VCaP (cell line): Measurements from ENCODE around the gene USP4.

Experiments
- H3K27ac ChIP-seq: fragments of 450-650 bp; 2 replicates; pipeline ENCODE4 v1.5.1; 2017
- CTCF ChIP-seq: fragments of 450-650 bp; conservative IDR thresholded peaks from 2 replicates; pipeline ENCODE4 v1.5.1; 2017; ENCODE audit warnings: mild to moderate bottlenecking, moderate library complexity

Gene USP4

GRCh38 chr3:49327485-49327884, 12.4 kb downstream of the USP4 start:
- TF ChIP-seq CTCF = peak; percentile 67
- H3K27ac ChIP-seq = no peak overlapping the region

GRCh38 chr3:49324768-49325167, 15.1 kb downstream of the USP4 start:
- no peak for TF ChIP-seq CTCF
- no peak overlapping the region for H3K27ac ChIP-seq

GRCh38 chr3:49316696-49317457, 23.0 kb downstream of the USP4 start:
- TF ChIP-seq CTCF = no peak
- no peak overlapping the region for H3K27ac ChIP-seq

GRCh38 chr3:49313896-49314688, 25.8 kb downstream of the USP4 start:
- no peak overlapping the region for H3K27ac ChIP-seq
- TF ChIP-seq CTCF = no peak

- no peak for TF ChIP-seq CTCF
- H3K27ac ChIP-seq = no peak overlapping the region
Measured at GRCh38 chr3:49311283-49311682, 28.6 kb downstream of the USP4 start.

GRCh38 chr3:49310677-49311076, 29.2 kb downstream of the USP4 start:
- H3K27ac ChIP-seq = no peak overlapping the region
- TF ChIP-seq CTCF = no peak

GRCh38 chr3:49305608-49306007, 34.2 kb downstream of the USP4 start:
- H3K27ac ChIP-seq = no peak overlapping the region
- TF ChIP-seq CTCF = no peak
